Karpas-422 (cell line): ENCODE results near the gene SLFN5. TPM values are rescaled to one million over a fixed set of nuclear protein-coding genes. Genes with fewer than 3 reads are reported as not detected.

ENCODE experiments used
- DNase-seq: peaks from one replicate; pipeline ENCODE4 v3.0.0-alpha.2; 2015
- H2AFZ ChIP-seq: fragments of 200-600 bp; sonication (generic); 2 replicates; pipeline ENCODE4 v1.6.1; 2014; ENCODE audit warnings: antibody characterized with exemption, low read length, mixed read lengths
- H3K27ac ChIP-seq: fragments of 200-600 bp; sonication (generic); 2 replicates; pipeline ENCODE4 v1.5.1; 2014; ENCODE audit warnings: mild to moderate bottlenecking, low read length, moderate library complexity
- H3K27me3 ChIP-seq: fragments of 200-600 bp; sonication (generic); 2 replicates; pipeline ENCODE4 v1.6.1; 2014; ENCODE audit warnings: low read length, mixed read lengths
- H3K36me3 ChIP-seq: fragments of 200-600 bp; sonication (generic); 2 replicates; pipeline ENCODE4 v1.6.1; 2014; ENCODE audit warnings: low read length, mixed read lengths; ENCODE audit not compliant: insufficient read depth
- H3K4me1 ChIP-seq: fragments of 200-600 bp; sonication (generic); 2 replicates; pipeline ENCODE4 v1.6.1; 2014; ENCODE audit warnings: mild to moderate bottlenecking, low read length, mixed read lengths
- H3K4me2 ChIP-seq: fragments of 200-600 bp; sonication (generic); 2 replicates; pipeline ENCODE4 v1.6.1; 2014; ENCODE audit warnings: low read length, low read depth, mild to moderate bottlenecking; ENCODE audit not compliant: poor library complexity, severe bottlenecking
- H3K4me3 ChIP-seq: fragments of 200-600 bp; sonication (generic); 2 replicates; pipeline ENCODE4 v1.5.1; 2014; ENCODE audit warnings: mild to moderate bottlenecking, antibody characterized with exemption, low read length, mixed read lengths
- H3K79me2 ChIP-seq: fragments of 200-600 bp; sonication (generic); 2 replicates; pipeline ENCODE4 v1.6.1; 2014; ENCODE audit warnings: mild to moderate bottlenecking, low read length, mixed read lengths
- H3K9ac ChIP-seq: fragments of 200-600 bp; sonication (generic); 2 replicates; pipeline ENCODE4 v1.6.0; 2014; ENCODE audit warnings: low read length
- H3K9me2 ChIP-seq: fragments of 200-600 bp; sonication (generic), shearing (Covaris generic); replicated peaks from 2 replicates; pipeline ENCODE4 v1.6.0; 2014; ENCODE audit warnings: mild to moderate bottlenecking, low read length, moderate library complexity; ENCODE audit not compliant: insufficient read depth
- H3K9me3 ChIP-seq: fragments of 300-700, 200-600 bp; sonication (generic); 2 replicates; pipeline ENCODE4 v1.6.1; 2014; ENCODE audit warnings: low read length, mixed read lengths
- H4K20me1 ChIP-seq: fragments of 200-600 bp; sonication (generic); 2 replicates; pipeline ENCODE4 v1.6.1; 2014; ENCODE audit warnings: mild to moderate bottlenecking, antibody characterized with exemption, low read length, low read depth; ENCODE audit not compliant: insufficient read depth
- total RNA-seq: library from RNA; depleted of rRNA; stranded (reverse); fragments of >200 nt; shearing (Covaris generic); gene quantifications from 2 replicates; pipeline ENCODE4 v1.2.3, GENCODE V29; 2014; ENCODE audit warnings: low replicate concordance

Gene SLFN5
- total RNA-seq, 1 experiment from 2014 or later: 0.22 TPM

DNA sequence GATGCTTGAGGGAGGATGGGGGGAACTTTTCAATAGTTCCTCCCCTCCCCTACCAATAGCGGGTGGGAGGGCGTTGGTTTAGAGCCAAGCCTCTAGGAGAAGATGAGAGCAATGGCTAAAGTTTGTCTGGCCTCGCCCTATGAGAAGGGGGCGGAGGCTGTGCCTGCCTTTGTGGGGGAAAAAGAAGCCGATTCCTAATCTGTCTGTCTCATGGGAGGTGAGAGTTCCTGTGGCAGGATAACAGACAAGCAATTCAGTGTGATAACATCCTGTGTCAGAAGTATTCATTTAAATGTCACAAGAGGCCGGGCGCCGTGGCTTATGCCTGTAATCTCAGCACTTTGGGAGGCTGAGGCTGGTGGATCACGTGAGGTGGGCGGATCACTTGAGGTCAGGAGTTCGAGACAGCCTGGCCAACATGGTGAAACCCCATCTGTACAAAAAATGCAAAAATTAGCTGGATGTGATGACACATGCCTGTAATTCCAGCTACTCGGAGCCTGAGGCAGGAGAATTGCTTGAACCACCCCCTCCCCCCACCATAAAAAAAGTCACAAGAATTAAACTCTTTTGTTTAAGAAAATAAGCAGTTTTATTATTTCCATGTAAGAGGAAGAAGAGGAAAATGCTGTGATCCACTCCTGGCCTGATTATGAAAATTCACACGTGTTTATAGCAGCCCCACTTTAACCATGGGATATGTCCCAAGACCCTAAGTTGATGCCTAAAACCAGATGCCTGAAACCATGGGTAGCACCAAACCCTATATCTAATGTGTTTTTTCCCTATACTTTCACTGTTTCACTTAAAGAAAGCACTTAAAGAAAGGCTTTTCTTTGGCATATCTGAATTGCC lies 1.7 kb downstream of the SLFN5 start:
- H3K4me3 ChIP-seq: peak overlapping the region; percentile 18; the same call in 1 of the 2 replicates
- no peak for DNase-seq
- no peaks in the 10 kb centered on the region for H4K20me1 ChIP-seq
- H3K4me1 ChIP-seq: peaks cover 26% of the 10 kb centered on the region
- peak overlapping the region; percentile 73 for H3K4me2 ChIP-seq
- H3K27me3 ChIP-seq: no peaks in the 10 kb centered on the region
- no peak overlapping the region for H3K9ac ChIP-seq
- no peaks in the 10 kb centered on the region for H3K9me2 ChIP-seq
- H3K36me3 ChIP-seq: no peaks in the 10 kb centered on the region
- H3K79me2 ChIP-seq: no peaks in the 10 kb centered on the region
- no peak overlapping the region for H2AFZ ChIP-seq
- H3K9me3 ChIP-seq: no peaks in the 10 kb centered on the region
- no peak overlapping the region for H3K27ac ChIP-seq

DNA sequence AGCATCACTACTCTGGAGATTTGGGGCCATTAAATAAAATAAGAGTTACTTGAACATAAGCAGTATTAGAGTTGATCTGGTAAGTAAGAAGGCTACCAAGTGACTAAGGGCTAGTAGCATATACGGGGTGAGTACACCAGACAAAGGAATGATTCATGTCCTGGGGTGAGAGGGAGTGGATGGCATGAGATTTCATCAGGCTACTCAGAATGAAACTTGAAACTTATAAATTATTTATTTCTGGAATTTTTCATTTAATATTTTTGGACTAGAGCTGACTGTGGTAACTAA lies 2.3 kb downstream of the SLFN5 start:
- Histone ChIP-seq H3K27ac (no peak overlapping the region), H3K9ac (no peak overlapping the region), H3K9me3 (no peaks in the 10 kb centered on the region), H3K4me1 (peaks cover 26% of the 10 kb centered on the region), H3K4me3 (no peak overlapping the region), H3K79me2 (no peaks in the 10 kb centered on the region), H3K4me2 (no peak overlapping the region), H4K20me1 (no peaks in the 10 kb centered on the region), H3K36me3 (no peaks in the 10 kb centered on the region), H2AFZ (no peak overlapping the region), H3K9me2 (no peaks in the 10 kb centered on the region), H3K27me3 (no peaks in the 10 kb centered on the region)
- DNase-seq: no peak

DNA sequence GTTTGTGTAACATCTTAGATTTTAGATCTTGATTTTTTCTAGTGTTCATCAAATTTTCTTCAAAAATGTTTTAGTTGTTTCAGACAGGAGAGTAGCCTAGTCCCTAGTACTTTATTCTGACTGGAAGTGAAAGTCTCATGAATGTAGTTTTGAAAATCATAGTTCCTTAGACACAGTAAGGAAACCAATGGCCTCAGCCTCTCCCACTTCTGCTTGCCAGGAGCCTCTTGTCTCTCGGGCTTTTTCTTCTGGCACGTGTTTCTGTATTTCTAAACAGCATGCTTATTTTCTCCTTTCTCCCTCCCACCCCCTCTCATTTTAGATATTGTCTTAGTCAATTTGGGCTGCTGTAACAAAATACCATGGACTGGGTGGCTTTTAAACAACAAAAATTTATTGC lies 9.8 kb downstream of the SLFN5 start:
- no peak overlapping the region for H3K9ac ChIP-seq
- no peak overlapping the region for H3K27ac ChIP-seq
- H3K79me2 ChIP-seq: no peaks in the 10 kb centered on the region
- H4K20me1 ChIP-seq: no peaks in the 10 kb centered on the region
- no peaks in the 10 kb centered on the region for H3K9me3 ChIP-seq
- no peaks in the 10 kb centered on the region for H3K27me3 ChIP-seq
- H3K4me2 ChIP-seq: no peak overlapping the region
- H2AFZ ChIP-seq: no peak overlapping the region
- no peak for DNase-seq
- no peaks in the 10 kb centered on the region for H3K9me2 ChIP-seq
- H3K4me1 ChIP-seq: no peaks in the 10 kb centered on the region
- no peaks in the 10 kb centered on the region for H3K36me3 ChIP-seq
- H3K4me3 ChIP-seq: no peak overlapping the region

DNA sequence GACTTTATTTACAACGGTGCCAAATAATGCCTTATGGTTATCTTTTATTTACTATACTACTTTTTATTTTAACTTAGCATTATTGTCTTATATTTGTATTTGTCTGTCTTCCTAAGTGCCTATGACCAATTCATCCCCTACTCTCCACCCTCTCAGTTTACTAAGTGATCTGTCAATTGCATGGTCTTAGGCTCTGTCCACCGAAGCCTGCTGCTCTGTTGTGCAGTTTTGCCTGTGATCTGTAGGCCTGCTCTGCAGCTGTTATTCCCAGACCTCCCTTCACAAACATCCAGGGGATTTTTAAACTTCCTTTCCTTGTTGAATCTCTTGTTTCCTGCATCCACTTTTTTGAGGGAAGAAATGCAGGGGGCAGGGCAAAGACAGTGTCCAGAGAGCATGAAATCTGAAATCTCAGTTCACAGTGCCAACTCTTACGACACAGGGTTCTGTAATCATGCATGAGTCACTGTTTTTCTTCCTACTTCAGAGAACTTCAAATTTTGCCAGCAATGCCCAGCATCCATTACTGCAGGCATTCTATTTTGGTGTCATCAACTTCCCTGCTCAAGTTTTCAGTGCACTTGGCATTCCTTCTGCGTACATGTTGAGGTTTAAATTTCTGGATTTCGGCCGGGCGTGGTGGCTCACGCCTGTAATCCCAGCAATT lies 11.4 kb downstream of the SLFN5 start:
- no peak for DNase-seq
- no peaks in the 10 kb centered on the region for H4K20me1 ChIP-seq
- no peak overlapping the region for H3K27ac ChIP-seq
- H3K4me3 ChIP-seq: no peak overlapping the region
- no peaks in the 10 kb centered on the region for H3K36me3 ChIP-seq
- H3K9me3 ChIP-seq: no peaks in the 10 kb centered on the region
- no peaks in the 10 kb centered on the region for H3K27me3 ChIP-seq
- no peaks in the 10 kb centered on the region for H3K4me1 ChIP-seq
- no peaks in the 10 kb centered on the region for H3K79me2 ChIP-seq
- H3K9me2 ChIP-seq: no peaks in the 10 kb centered on the region
- H3K4me2 ChIP-seq: no peak overlapping the region
- no peak overlapping the region for H3K9ac ChIP-seq
- H2AFZ ChIP-seq: no peak overlapping the region

DNA sequence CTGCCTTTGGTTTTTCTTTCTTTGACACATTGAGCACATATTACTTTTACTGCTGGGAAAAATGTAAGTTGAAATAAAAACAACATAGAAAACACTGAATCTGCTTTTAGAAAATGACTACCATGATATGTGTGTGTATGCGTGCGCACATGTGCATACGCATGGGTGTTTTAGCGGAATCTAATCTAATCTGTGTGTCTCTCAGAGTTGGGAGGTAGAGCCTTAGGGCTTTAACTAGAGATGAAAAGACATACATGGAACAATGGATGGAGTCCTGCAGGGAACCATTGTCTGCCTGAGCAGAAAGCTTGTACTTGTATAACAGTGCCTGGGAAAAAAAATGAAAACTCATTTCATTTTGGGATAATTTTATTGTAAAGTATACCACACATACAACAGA lies 12.4 kb downstream of the SLFN5 start:
- Histone ChIP-seq H3K27ac (no peak overlapping the region), H2AFZ (no peak overlapping the region), H4K20me1 (no peaks in the 10 kb centered on the region), H3K4me2 (no peak overlapping the region), H3K79me2 (no peaks in the 10 kb centered on the region), H3K4me1 (no peaks in the 10 kb centered on the region), H3K9me2 (no peaks in the 10 kb centered on the region), H3K9me3 (no peaks in the 10 kb centered on the region), H3K27me3 (no peaks in the 10 kb centered on the region), H3K36me3 (no peaks in the 10 kb centered on the region), H3K4me3 (no peak overlapping the region), H3K9ac (no peak overlapping the region)
- no peak for DNase-seq

DNA sequence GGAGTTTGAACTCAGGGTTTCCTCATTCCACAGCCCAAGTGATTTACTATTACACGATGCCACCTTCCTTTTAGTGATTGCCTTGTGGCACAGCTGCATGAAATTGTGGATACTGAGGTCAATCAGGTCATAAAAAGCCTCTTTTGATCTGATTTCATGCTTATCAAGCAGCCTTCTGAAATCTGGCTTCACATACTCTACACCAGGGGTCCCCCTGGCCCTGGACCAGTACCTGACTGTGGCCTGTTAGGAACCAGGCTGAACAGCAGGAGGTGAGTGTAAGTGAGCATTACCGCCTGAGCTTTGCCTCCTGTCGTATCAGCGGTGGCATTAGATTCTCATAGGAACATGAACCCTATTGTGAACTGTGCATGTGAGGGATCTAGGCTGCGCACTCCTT lies 13.8 kb downstream of the SLFN5 start:
- no peak overlapping the region for H3K27ac ChIP-seq

DNA sequence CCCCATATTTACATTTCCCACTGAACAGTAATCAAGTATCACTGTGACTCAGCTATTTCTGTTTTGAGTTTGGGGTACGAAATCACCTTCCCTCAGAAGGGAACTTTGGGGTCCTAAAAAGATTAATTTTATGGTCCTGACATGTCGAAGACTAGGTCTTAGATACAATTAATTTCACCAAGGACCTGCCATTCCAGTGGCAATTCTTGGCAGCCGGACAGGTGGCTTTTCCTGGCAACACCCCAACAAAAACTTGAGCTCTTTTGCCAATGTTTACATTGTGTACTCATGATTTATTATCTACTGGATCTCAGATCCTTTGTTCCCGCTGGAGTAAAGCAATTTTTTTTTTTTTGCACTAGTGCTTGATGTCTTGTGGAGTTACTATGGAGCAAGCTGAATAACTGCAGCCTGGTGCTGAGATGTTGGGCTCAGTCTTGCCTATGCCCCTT lies 14.4 kb downstream of the SLFN5 start:
- Histone ChIP-seq H3K4me1 (no peaks in the 10 kb centered on the region), H3K27ac (no peak overlapping the region), H3K9me2 (no peaks in the 10 kb centered on the region), H4K20me1 (no peaks in the 10 kb centered on the region), H3K9ac (no peak overlapping the region), H3K4me3 (no peak overlapping the region), H3K27me3 (no peaks in the 10 kb centered on the region), H3K4me2 (no peak overlapping the region), H2AFZ (no peak overlapping the region), H3K36me3 (no peaks in the 10 kb centered on the region), H3K79me2 (no peaks in the 10 kb centered on the region), H3K9me3 (no peaks in the 10 kb centered on the region)
- DNase-seq: no peak

More for the DNA sequence above, 13.8 kb downstream of the SLFN5 start:
- Histone ChIP-seq H3K27me3 (no peaks in the 10 kb centered on the region), H2AFZ (no peak overlapping the region), H3K4me1 (no peaks in the 10 kb centered on the region), H4K20me1 (no peaks in the 10 kb centered on the region), H3K9me2 (no peaks in the 10 kb centered on the region), H3K4me2 (no peak overlapping the region), H3K4me3 (no peak overlapping the region), H3K36me3 (no peaks in the 10 kb centered on the region), H3K79me2 (no peaks in the 10 kb centered on the region), H3K9ac (no peak overlapping the region), H3K9me3 (no peaks in the 10 kb centered on the region)
- DNase-seq: no peak

DNA sequence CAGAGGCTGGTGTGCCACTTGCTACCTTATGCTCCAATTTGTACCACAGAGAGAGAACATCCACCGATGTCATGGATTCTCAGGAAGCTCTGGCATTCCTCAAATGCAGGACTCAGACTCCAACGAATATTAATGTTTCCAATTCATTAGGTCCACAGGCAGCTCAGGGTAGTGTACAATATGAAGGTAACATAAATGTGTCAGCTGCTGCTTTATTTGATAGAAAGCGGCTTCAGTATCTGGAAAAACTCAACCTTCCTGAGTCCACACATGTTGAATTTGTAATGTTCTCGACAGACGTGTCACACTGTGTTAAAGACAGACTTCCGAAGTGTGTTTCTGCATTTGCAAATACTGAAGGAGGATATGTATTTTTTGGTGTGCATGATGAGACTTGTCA lies 16.1 kb downstream of the SLFN5 start:
- H3K36me3 ChIP-seq: no peaks in the 10 kb centered on the region
- no peak overlapping the region for H2AFZ ChIP-seq
- no peak overlapping the region for H3K4me3 ChIP-seq
- H3K79me2 ChIP-seq: no peaks in the 10 kb centered on the region
- H3K4me2 ChIP-seq: no peak overlapping the region
- no peaks in the 10 kb centered on the region for H3K9me3 ChIP-seq
- H3K4me1 ChIP-seq: no peaks in the 10 kb centered on the region
- H3K27me3 ChIP-seq: no peaks in the 10 kb centered on the region
- no peaks in the 10 kb centered on the region for H4K20me1 ChIP-seq
- H3K27ac ChIP-seq: no peak overlapping the region
- H3K9me2 ChIP-seq: no peaks in the 10 kb centered on the region
- DNase-seq: no peak
- H3K9ac ChIP-seq: no peak overlapping the region
